ENCODE measurements around the gene CWF19L2.
A peak's percentile ranks its signal among the peaks of the same experiment; 100 is the strongest.
"Not testable (repeated sequence)": the region's sequence is repeated elsewhere in the genome, so short reads cannot be mapped to it uniquely, and the experiment has no call there.

Gene CWF19L2

GRCh38 chr11:107457558-107458271 is at the start of gene CWF19L2:
Gene CWF19L2, minus strand, starts transcription at chr11:107457825. Its CDS starts 9 bp downstream, at chr11:107457816.
- DNase-seq (ENCODE audit: low spot score) = peak; percentile 85
- FAIRE-seq = peak; percentile 92

GRCh38 chr11:107505647-107506225 is 48.1 kb upstream of the CWF19L2 start:
- no peak for DNase-seq (ENCODE audit: low spot score)
- FAIRE-seq = no peak

GRCh38 chr11:107504981-107505380 is 47.4 kb upstream of the CWF19L2 start:
- DNase-seq (ENCODE audit: low spot score) (no peak), FAIRE-seq (no peak)

GRCh38 chr11:107501713-107502112 is 44.1 kb upstream of the CWF19L2 start:
- no peak for FAIRE-seq

GRCh38 chr11:107497371-107497770 is 39.7 kb upstream of the CWF19L2 start:
- FAIRE-seq; DNase-seq (ENCODE audit: low spot score): not testable (repeated sequence)

More at GRCh38 chr11:107501713-107502112, 44.1 kb upstream of the CWF19L2 start:
- no peak for DNase-seq (ENCODE audit: low spot score)

- FAIRE-seq (no peak), DNase-seq (ENCODE audit: low spot score) (no peak)
Measured at GRCh38 chr11:107496011-107496410, 38.4 kb upstream of the CWF19L2 start.

- DNase-seq (ENCODE audit: low spot score) (no peak), FAIRE-seq (no peak)
Measured at GRCh38 chr11:107494055-107494454, 36.4 kb upstream of the CWF19L2 start.

GRCh38 chr11:107493117-107493516 is 35.5 kb upstream of the CWF19L2 start:
- FAIRE-seq (no peak), DNase-seq (ENCODE audit: low spot score) (peak; percentile 60)

- no peak for FAIRE-seq
Measured at GRCh38 chr11:107490836-107491235, 33.2 kb upstream of the CWF19L2 start.

GRCh38 chr11:107482234-107482633 is 24.6 kb upstream of the CWF19L2 start:
- DNase-seq (ENCODE audit: low spot score) (no peak), FAIRE-seq (no peak)

More at GRCh38 chr11:107490836-107491235, 33.2 kb upstream of the CWF19L2 start:
- no peak for DNase-seq (ENCODE audit: low spot score)

GRCh38 chr11:107478922-107479321 is 21.3 kb upstream of the CWF19L2 start:
- no peak for FAIRE-seq

GRCh38 chr11:107477820-107478219 is 20.2 kb upstream of the CWF19L2 start:
- FAIRE-seq (no peak), DNase-seq (ENCODE audit: low spot score) (no peak)

More at GRCh38 chr11:107478922-107479321, 21.3 kb upstream of the CWF19L2 start:
- no peak for DNase-seq (ENCODE audit: low spot score)

GRCh38 chr11:107473792-107474191 is 16.2 kb upstream of the CWF19L2 start:
- FAIRE-seq = no peak
- DNase-seq (ENCODE audit: low spot score) = no peak

- no peak for FAIRE-seq
- no peak for DNase-seq (ENCODE audit: low spot score)
Measured at GRCh38 chr11:107472966-107473365, 15.3 kb upstream of the CWF19L2 start.

- DNase-seq (ENCODE audit: low spot score) = no peak
- no peak for FAIRE-seq
Measured at GRCh38 chr11:107468596-107468995, 11.0 kb upstream of the CWF19L2 start.

GRCh38 chr11:107467696-107468095 is 10.1 kb upstream of the CWF19L2 start:
- no peak for DNase-seq (ENCODE audit: low spot score)
- no peak for FAIRE-seq

- not testable (repeated sequence) for DNase-seq (ENCODE audit: low spot score); FAIRE-seq
Measured at GRCh38 chr11:107466275-107466866, 8.7 kb upstream of the CWF19L2 start.

- DNase-seq (ENCODE audit: low spot score) = no peak
- no peak for FAIRE-seq
Measured at GRCh38 chr11:107457205-107457557, 444 bp downstream of the CWF19L2 start.

- FAIRE-seq (no peak), DNase-seq (ENCODE audit: low spot score) (no peak)
Measured at GRCh38 chr11:107453594-107454286, 3.9 kb downstream of the CWF19L2 start.

- FAIRE-seq (no peak), DNase-seq (ENCODE audit: low spot score) (no peak)
Measured at GRCh38 chr11:107446822-107447431, 10.7 kb downstream of the CWF19L2 start.

GRCh38 chr11:107442715-107443215 is 14.9 kb downstream of the CWF19L2 start:
- FAIRE-seq = no peak
- no peak for DNase-seq (ENCODE audit: low spot score)
